MM.1S (cell line): Measurements from ENCODE around the gene SULT1C2.

ENCODE experiments used
- DNase-seq: peaks from one replicate; pipeline ENCODE4 v3.0.0-alpha.2; 2015
- H2AFZ ChIP-seq: fragments of 300-600 bp; sonication (generic); 2 replicates; pipeline ENCODE4 v1.6.0; 2016; ENCODE audit warnings: antibody characterized with exemption, low read length
- H3F3A ChIP-seq: fragments of 300-600 bp; sonication (generic); 2 replicates; pipeline ENCODE4 v1.6.1; 2016; ENCODE audit warnings: mild to moderate bottlenecking, antibody characterized with exemption, low read length, moderate library complexity, mixed read lengths; ENCODE audit not compliant: insufficient read depth
- H3K27ac ChIP-seq: fragments of 300-600 bp; sonication (generic); 2 replicates; pipeline ENCODE4 v1.5.1; 2016; ENCODE audit warnings: mild to moderate bottlenecking, low read length
- H3K27me3 ChIP-seq: fragments of 300-600 bp; sonication (generic); replicated peaks from 2 replicates; pipeline ENCODE4 v1.6.0; 2016; ENCODE audit warnings: low read length; ENCODE audit not compliant: insufficient read depth
- H3K36me3 ChIP-seq: fragments of 300-600 bp; sonication (generic); replicated peaks from 2 replicates; pipeline ENCODE4 v1.6.1; 2016; ENCODE audit warnings: mild to moderate bottlenecking, low read length, mixed read lengths; ENCODE audit not compliant: insufficient read depth
- H3K4me1 ChIP-seq: fragments of 300-600 bp; sonication (generic); 2 replicates; pipeline ENCODE4 v1.6.1; 2016; ENCODE audit warnings: low read length, mixed read lengths
- H3K4me2 ChIP-seq: fragments of 300-600 bp; sonication (generic); 2 replicates; pipeline ENCODE4 v1.6.0; 2016; ENCODE audit warnings: low read depth, low read length
- H3K4me3 ChIP-seq: fragments of 300-600 bp; sonication (generic); 2 replicates; pipeline ENCODE4 v1.5.1; 2016; ENCODE audit warnings: low read length, mixed read lengths
- H3K79me2 ChIP-seq: fragments of 300-600 bp; sonication (generic); 2 replicates; pipeline ENCODE4 v1.6.1; 2016; ENCODE audit warnings: mixed run types, low read length, mixed read lengths
- H3K9ac ChIP-seq: fragments of 300-600 bp; sonication (generic); 2 replicates; pipeline ENCODE4 v1.6.1; 2016; ENCODE audit warnings: low read length, mixed read lengths
- H3K9me2 ChIP-seq: fragments of 300-600 bp; sonication (generic); replicated peaks from 2 replicates; pipeline ENCODE4 v1.6.1; 2016; ENCODE audit warnings: mild to moderate bottlenecking, low read length, mixed read lengths; ENCODE audit not compliant: insufficient read depth
- H3K9me3 ChIP-seq: fragments of 300-600 bp; sonication (generic); replicated peaks from 2 replicates; pipeline ENCODE4 v1.6.1; 2016; ENCODE audit warnings: mild to moderate bottlenecking, low read length, mixed read lengths; ENCODE audit not compliant: insufficient read depth
- H4K20me1 ChIP-seq: fragments of 300-600 bp; sonication (generic); 2 replicates; pipeline ENCODE4 v1.6.1; 2016; ENCODE audit warnings: mild to moderate bottlenecking, low read length, moderate library complexity, mixed read lengths; ENCODE audit not compliant: insufficient read depth
- CTCF ChIP-seq: fragments of 300-600 bp; sonication (generic); IDR thresholded peaks from 2 replicates; pipeline ENCODE4 v1.5.1; 2016; ENCODE audit warnings: antibody characterized with exemption, low read length, mixed read lengths
- EZH2 ChIP-seq: fragments of 300-600 bp; sonication (generic); optimal IDR thresholded peaks from 2 replicates; pipeline ENCODE3; 2017; ENCODE audit warnings: low read depth, mild to moderate bottlenecking, antibody characterized with exemption, low read length, mixed read lengths
- EZH2phosphoT487 ChIP-seq: fragments of 300-600 bp; sonication (generic); IDR thresholded peaks from 2 replicates; pipeline ENCODE4 v1.6.1; 2018; ENCODE audit warnings: antibody characterized with exemption, low read length

The SULT1C2 gene

GRCh38 chr2:108263401-108263800 is 25.3 kb upstream of the SULT1C2 start:
- H3F3A ChIP-seq: no peaks in the 10 kb centered on the region
- no peak overlapping the region for H3K9ac ChIP-seq
- H3K9me2 ChIP-seq: no peaks in the 10 kb centered on the region
- H3K4me2 ChIP-seq: no peak overlapping the region
- no peak overlapping the region for H3K4me3 ChIP-seq
- no peak overlapping the region for H2AFZ ChIP-seq
- no peaks in the 10 kb centered on the region for H4K20me1 ChIP-seq
- no peak overlapping the region for H3K27ac ChIP-seq
- no peaks in the 10 kb centered on the region for H3K79me2 ChIP-seq
- no peaks in the 10 kb centered on the region for H3K27me3 ChIP-seq
- H3K36me3 ChIP-seq: no peaks in the 10 kb centered on the region
- H3K4me1 ChIP-seq: no peaks in the 10 kb centered on the region
- no peak for DNase-seq
- no peaks in the 10 kb centered on the region for H3K9me3 ChIP-seq
- TF ChIP-seq EZH2phosphoT487: no peak
- no peak for TF ChIP-seq CTCF
- no peak for TF ChIP-seq EZH2

GRCh38 chr2:108266218-108266617 is 22.5 kb upstream of the SULT1C2 start:
- Histone ChIP-seq H3K4me3 (no peak overlapping the region), H2AFZ (no peak overlapping the region), H3K9me3 (no peaks in the 10 kb centered on the region), H3K27me3 (no peaks in the 10 kb centered on the region), H3K36me3 (no peaks in the 10 kb centered on the region), H3K9ac (no peak overlapping the region), H3K27ac (no peak overlapping the region), H4K20me1 (no peaks in the 10 kb centered on the region), H3K9me2 (no peaks in the 10 kb centered on the region), H3F3A (no peaks in the 10 kb centered on the region), H3K79me2 (no peaks in the 10 kb centered on the region), H3K4me1 (no peaks in the 10 kb centered on the region), H3K4me2 (no peak overlapping the region)
- TF ChIP-seq EZH2 (no peak), EZH2phosphoT487 (no peak), CTCF (no peak)
- no peak for DNase-seq

- H4K20me1 ChIP-seq: no peaks in the 10 kb centered on the region
- no peaks in the 10 kb centered on the region for H3K4me1 ChIP-seq
- H3K9ac ChIP-seq: no peak overlapping the region
- no peaks in the 10 kb centered on the region for H3F3A ChIP-seq
- H3K9me2 ChIP-seq: no peaks in the 10 kb centered on the region
- no peak overlapping the region for H2AFZ ChIP-seq
- H3K4me3 ChIP-seq: no peak overlapping the region
- H3K36me3 ChIP-seq: no peaks in the 10 kb centered on the region
- TF ChIP-seq CTCF (no peak), EZH2phosphoT487 (no peak), EZH2 (no peak)
- DNase-seq: no peak
- no peak overlapping the region for H3K4me2 ChIP-seq
- no peaks in the 10 kb centered on the region for H3K27me3 ChIP-seq
- H3K27ac ChIP-seq: no peak overlapping the region
- H3K79me2 ChIP-seq: no peaks in the 10 kb centered on the region
- H3K9me3 ChIP-seq: no peaks in the 10 kb centered on the region
These were observed 21.6 kb upstream of the SULT1C2 start for GRCh38 chr2:108267101-108267500.
